GM21528 (cell line): ENCODE results near the gene DOCK7.
"Not testable (repeated sequence)": the region's sequence is repeated elsewhere in the genome, so short reads cannot be mapped to it uniquely, and the experiment has no call there.

ENCODE experiments used
- ATAC-seq: cut with Tn5 transposase; IDR thresholded peaks from one replicate; pipeline ENCODE4 v1.9.1; 2021; ENCODE audit warnings: mild to moderate bottlenecking, moderate library complexity; ENCODE audit not compliant: unreplicated experiment, low FRiP score

DOCK7 gene

GRCh38 chr1:62687903-62688686, at the start of gene DOCK7:
Gene DOCK7, minus strand, starts transcription at chr1:62688386. Its CDS starts 122 bp downstream, at chr1:62688264.
- peak; percentile 75 for ATAC-seq

DNA sequence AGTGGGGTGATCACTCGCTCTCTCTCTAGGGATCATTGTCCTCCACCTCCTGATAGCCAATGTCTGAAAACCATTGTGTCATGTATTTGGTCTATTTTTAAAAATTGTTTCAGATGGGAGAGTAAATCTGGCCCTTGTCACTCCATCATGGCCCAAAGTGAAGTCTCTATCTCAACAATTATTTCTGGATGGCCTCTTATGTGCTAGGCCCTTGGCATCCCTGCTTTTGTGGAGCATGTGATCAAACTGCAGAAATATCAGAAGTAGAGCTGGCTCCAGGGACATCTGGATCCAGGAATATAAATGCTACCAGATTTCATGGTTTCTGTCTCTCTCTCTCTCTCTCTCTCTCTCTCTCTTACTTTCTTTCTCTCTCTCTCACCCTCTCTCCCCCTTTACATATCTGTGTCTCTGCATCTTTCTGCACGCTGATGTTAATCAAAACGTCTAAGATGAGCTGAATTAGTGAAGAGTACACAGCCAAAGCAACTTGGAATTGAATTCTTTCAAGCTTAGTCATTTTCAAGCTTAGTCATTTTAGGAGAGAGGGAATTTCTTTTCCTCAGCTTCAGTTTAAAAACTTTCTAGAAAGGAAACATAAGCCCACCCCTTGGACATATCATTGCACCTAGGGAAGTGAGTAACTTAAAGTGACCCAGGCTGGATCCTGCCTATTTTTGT, 47.4 kb upstream of the DOCK7 start:
- no peak for ATAC-seq

- ATAC-seq: no peak
Measured at GRCh38 chr1:62732331-62732730, 44.1 kb upstream of the DOCK7 start.

DNA sequence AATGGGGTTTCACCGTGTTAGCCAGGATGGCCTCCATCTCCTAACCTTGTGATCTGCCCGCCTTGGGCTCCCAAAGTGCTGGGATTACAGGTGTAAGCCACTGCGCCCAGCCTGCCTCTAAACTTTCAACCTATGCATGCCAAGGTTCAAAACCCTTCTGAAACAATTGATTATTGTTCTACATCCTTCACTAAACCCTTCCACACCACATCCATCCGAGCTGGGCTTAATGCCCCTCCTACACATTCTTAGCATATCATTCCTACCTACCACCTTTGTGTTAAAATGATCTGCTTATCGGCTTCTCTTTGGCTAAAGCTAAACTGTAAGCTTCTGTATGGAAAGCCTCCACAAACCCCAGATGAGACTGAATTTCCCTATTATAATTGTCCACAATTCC, 40.8 kb upstream of the DOCK7 start:
- ATAC-seq: no peak

GRCh38 chr1:62727656-62728407, 39.6 kb upstream of the DOCK7 start:
- no peak for ATAC-seq

GRCh38 chr1:62726011-62726442, 37.8 kb upstream of the DOCK7 start:
- no peak for ATAC-seq

DNA sequence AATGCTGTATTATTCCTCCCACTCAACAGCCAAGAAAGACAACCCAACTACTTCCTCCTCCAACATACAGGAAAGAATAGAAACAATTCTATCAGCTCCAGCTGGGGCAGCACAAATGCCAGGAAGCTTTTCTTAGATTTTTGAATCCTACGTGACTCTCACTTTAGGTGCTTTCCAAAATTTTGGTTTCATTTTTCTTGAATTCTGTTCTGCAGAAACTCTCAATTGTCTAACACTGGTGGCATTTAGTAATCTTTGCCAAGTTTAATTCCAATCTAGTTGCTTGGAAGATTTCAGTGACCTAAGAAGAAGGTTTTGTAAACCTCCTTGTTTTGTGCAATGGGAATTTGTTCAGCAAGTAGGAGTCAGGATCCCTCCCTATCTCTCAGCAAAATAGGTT, 37.1 kb upstream of the DOCK7 start:
- no peak for ATAC-seq

GRCh38 chr1:62724430-62724829, 36.2 kb upstream of the DOCK7 start:
- ATAC-seq: no peak

GRCh38 chr1:62723883-62724282, 35.7 kb upstream of the DOCK7 start:
- ATAC-seq: no peak

- ATAC-seq: peak; percentile 80
Measured at GRCh38 chr1:62722796-62723195, 34.6 kb upstream of the DOCK7 start.

- no peak for ATAC-seq
Measured at GRCh38 chr1:62720946-62721554, 32.9 kb upstream of the DOCK7 start.

- ATAC-seq: not testable (repeated sequence)
Measured at GRCh38 chr1:62718400-62718799, 30.2 kb upstream of the DOCK7 start.

GRCh38 chr1:62717483-62717882, 29.3 kb upstream of the DOCK7 start:
- no peak for ATAC-seq

GRCh38 chr1:62716397-62716796, 28.2 kb upstream of the DOCK7 start:
- ATAC-seq: no peak

GRCh38 chr1:62712336-62713243, 24.4 kb upstream of the DOCK7 start:
- ATAC-seq: no peak

- ATAC-seq: no peak
Measured at GRCh38 chr1:62707744-62708120, 19.5 kb upstream of the DOCK7 start.

DNA sequence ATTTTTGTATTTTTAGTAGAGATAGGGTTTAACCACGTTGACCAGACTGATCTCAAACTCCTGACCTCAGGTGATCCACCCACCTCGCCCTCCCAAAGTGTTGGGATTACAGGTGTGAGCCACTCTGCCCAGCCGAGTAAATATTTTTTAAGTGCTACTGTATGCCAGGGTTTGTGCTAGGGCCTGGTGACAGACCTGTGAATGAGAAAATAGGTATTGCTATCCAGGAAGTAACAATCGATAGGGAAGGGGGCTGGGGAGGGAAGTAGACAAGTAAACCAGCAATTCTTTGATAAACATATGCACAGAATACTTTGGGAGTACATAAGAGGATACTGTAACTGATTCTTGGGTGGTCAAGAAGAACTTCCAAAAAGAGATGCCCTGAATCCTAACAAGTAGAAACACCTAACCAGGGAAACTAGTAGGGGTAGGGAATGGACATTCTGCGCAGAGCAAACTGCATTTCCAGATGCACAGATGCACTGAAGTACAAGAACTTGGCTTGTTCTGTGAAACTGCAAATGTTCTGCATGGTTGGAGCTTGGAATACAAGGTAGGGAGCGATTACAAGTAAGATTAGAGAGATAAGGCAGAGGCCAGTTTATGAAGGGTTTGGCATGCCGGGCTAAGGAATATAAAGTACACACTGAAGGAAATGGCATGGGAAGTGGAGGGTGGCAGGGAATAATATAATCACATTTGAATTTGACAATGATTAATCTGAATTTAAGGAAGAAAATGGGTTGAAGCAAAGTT, 19.0 kb upstream of the DOCK7 start:
- ATAC-seq: no peak

GRCh38 chr1:62698161-62698560, 10.0 kb upstream of the DOCK7 start:
- ATAC-seq: not testable (repeated sequence)

DNA sequence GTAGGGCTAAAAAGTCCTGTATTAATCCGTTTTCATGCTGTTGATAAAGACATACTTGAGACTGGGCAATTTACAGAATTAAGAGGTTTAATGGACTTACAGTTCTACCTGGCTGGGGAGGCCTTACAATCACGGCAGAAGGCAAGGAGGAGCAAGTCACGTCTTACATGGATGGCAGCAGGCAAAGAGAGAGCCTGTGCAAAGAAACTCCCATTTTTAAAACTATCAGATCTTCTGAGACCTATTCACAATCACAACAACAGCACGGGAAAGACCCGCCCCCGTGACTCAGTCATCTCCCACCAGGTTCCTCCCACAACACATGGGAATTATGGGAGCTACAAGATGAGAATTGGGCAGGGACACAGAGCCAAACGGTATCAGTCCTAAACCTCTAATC, 6.3 kb upstream of the DOCK7 start:
- not testable (repeated sequence) for ATAC-seq
